ENCODE measurements around the gene STX18.
"Not testable (repeated sequence)": the region's sequence is repeated elsewhere in the genome, so short reads cannot be mapped to it uniquely, and the experiment has no call there.

Gene STX18

GRCh38 chr4:4474476-4474875 is 67.4 kb downstream of the STX18 start:
- no peak for DNase-seq

GRCh38 chr4:4472344-4472958 is 69.4 kb downstream of the STX18 start:
- DNase-seq: no peak

GRCh38 chr4:4471195-4471594 is 70.7 kb downstream of the STX18 start:
- DNase-seq: no peak

- no peak for DNase-seq
Measured at GRCh38 chr4:4470208-4470607, 71.6 kb downstream of the STX18 start.

GRCh38 chr4:4465238-4465637 is 76.6 kb downstream of the STX18 start:
- DNase-seq: not testable (repeated sequence)

GRCh38 chr4:4462970-4463369 is 78.9 kb downstream of the STX18 start:
- no peak for DNase-seq

GRCh38 chr4:4461850-4462249 is 80.0 kb downstream of the STX18 start:
- DNase-seq: peak; percentile 30

- DNase-seq: no peak
Measured at GRCh38 chr4:4461178-4461577, 80.7 kb downstream of the STX18 start.

GRCh38 chr4:4460759-4461158 is 81.1 kb downstream of the STX18 start:
- DNase-seq: peak; percentile 52

GRCh38 chr4:4459181-4459580 is 82.7 kb downstream of the STX18 start:
- no peak for DNase-seq

- no peak for DNase-seq
Measured at GRCh38 chr4:4457803-4458553, 83.9 kb downstream of the STX18 start.

GRCh38 chr4:4456816-4457578 is 84.9 kb downstream of the STX18 start:
- DNase-seq: no peak

GRCh38 chr4:4456351-4456750 is 85.5 kb downstream of the STX18 start:
- DNase-seq: no peak

GRCh38 chr4:4455210-4455865 is 86.5 kb downstream of the STX18 start:
- no peak for DNase-seq

GRCh38 chr4:4446434-4446833 is 95.4 kb downstream of the STX18 start:
- DNase-seq: peak; percentile 30

- DNase-seq: no peak
Measured at GRCh38 chr4:4443821-4444220, 98.0 kb downstream of the STX18 start.

GRCh38 chr4:4440333-4441061 is 101.4 kb downstream of the STX18 start:
- peak; percentile 38 for DNase-seq

- DNase-seq: no peak
Measured at GRCh38 chr4:4439782-4440181, 102.1 kb downstream of the STX18 start.

GRCh38 chr4:4438891-4439290 is 103.0 kb downstream of the STX18 start:
- DNase-seq: no peak

GRCh38 chr4:4437798-4438470 is 103.9 kb downstream of the STX18 start:
- no peak for DNase-seq

- no peak for DNase-seq
Measured at GRCh38 chr4:4436244-4436823, 105.5 kb downstream of the STX18 start.

GRCh38 chr4:4433941-4434340 is 107.9 kb downstream of the STX18 start:
- no peak for DNase-seq

Data from activated CD4-positive, alpha-beta T cell treated with anti-CD3 and anti-CD28 coated beads, Interleukin-10, Interleukin-2, amounts not matched to agents 100 ng/mL and 50 ng/mL, durations not matched to agents 16 hours and 8 hours (primary cell).